HG03520 (cell line): ENCODE measurements around the gene TENM3.
A peak's percentile ranks its signal among the peaks of the same experiment; 100 is the strongest.
"Not testable (repeated sequence)": the region's sequence is repeated elsewhere in the genome, so short reads cannot be mapped to it uniquely, and the experiment has no call there.

ENCODE experiments used
- ATAC-seq: cut with Tn5 transposase; IDR thresholded peaks from one replicate; pipeline ENCODE4 v1.9.1; 2021; ENCODE audit warnings: mild to moderate bottlenecking, moderate library complexity; ENCODE audit not compliant: unreplicated experiment

Gene TENM3

DNA sequence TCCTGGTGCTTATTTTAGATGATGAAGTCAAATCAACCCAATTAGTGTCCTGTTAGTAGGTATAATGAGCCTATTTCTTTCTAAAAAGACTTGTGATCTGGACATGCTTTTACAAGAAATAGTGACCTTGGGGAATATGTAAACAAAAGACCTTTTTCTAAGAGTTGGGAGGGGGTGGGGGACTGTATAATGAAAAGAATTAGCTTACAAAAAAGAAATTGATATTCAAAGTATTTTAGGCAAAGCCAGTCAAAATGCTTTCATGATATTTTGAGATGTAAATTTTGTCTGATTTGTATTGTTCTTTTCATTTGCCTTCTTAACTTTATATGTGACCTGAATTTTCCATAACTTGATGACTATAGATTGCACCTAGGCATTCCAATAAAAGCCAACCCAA lies 559.4 kb downstream of the TENM3 start:
- ATAC-seq = no peak

DNA sequence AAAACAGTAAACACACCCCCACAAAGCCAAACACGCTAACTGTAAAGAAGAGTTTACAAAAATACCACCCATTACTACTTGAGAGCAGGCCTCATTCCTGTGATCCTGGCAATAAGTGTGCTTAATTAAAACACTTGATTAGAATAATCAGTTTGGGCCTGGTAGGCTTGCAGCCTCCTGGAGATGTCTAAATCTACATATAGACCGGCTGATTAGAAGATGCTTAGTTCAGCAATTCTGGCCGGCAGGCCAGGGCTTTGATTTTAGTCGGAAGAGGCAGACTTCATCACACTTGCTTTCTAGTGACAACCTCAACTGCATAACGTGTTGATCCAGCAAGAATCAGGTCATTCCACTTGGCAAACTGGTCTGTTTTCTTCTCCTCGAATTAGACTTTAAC lies 560.0 kb downstream of the TENM3 start:
- ATAC-seq = no peak

DNA sequence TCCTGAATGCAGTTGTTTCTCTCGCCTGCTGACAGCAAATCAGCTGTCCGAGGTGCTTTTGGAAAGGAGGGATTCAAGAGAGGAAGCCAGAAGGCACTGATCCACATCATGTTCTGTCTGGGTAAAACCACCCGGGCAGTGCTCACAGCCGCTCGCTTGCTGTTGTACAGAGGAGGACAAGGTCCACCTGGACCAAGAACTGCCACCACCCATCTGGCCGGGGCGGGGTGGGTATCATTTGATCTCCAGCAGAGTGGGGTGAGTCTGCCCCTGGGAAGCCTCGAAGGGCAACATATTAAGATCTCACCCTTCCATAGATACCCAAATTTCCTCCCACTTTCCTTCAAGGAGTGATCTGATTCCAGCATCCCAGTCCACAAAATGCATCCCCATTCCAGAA lies 560.9 kb downstream of the TENM3 start:
- ATAC-seq = no peak

- ATAC-seq = no peak
These were observed 562.1 kb downstream of the TENM3 start for GRCh38 chr4:182805321-182805720.

DNA sequence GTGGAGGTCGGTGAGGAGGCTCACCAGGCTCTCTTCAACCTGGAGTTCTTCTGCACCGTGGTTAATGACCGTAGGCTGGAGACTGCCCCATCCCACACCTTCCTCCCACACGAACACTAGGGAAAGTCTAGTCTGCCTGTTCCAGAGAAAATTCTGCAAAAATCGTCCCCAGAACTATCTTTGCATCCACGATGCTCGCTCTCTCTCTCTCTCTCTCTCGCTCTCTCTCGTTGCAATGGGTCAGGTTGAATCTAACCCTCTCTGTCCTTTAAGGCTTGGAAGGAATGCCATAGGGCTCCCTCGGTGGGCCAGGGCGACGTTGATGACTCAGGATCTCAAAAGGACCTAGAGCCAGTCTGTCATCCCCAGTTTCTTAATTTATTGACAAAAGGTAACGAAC lies 562.5 kb downstream of the TENM3 start:
- ATAC-seq = no peak

GRCh38 chr4:182806259-182807252 lies 563.4 kb downstream of the TENM3 start:
- peak; percentile 63 for ATAC-seq

DNA sequence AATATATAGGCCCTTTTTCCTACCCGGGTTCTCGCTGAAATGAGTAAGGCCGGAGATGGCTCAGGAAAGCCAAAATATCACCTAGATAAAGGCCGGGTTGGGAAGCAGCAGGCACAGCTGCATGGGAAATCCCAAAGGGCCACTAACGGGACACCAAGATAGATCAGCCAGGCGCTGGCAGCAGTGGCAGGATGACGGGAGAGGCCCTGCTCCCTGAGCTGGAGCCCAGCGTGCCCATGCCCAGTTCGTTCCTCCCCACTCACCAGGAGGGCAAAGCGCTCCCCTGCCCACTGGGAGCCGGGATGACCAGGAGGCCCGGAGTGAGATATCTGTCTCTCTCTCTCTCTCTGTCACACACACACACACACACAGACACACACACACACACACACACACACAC lies 564.1 kb downstream of the TENM3 start:
- no peak for ATAC-seq

GRCh38 chr4:182807767-182808548 lies 564.8 kb downstream of the TENM3 start:
- no peak for ATAC-seq

DNA sequence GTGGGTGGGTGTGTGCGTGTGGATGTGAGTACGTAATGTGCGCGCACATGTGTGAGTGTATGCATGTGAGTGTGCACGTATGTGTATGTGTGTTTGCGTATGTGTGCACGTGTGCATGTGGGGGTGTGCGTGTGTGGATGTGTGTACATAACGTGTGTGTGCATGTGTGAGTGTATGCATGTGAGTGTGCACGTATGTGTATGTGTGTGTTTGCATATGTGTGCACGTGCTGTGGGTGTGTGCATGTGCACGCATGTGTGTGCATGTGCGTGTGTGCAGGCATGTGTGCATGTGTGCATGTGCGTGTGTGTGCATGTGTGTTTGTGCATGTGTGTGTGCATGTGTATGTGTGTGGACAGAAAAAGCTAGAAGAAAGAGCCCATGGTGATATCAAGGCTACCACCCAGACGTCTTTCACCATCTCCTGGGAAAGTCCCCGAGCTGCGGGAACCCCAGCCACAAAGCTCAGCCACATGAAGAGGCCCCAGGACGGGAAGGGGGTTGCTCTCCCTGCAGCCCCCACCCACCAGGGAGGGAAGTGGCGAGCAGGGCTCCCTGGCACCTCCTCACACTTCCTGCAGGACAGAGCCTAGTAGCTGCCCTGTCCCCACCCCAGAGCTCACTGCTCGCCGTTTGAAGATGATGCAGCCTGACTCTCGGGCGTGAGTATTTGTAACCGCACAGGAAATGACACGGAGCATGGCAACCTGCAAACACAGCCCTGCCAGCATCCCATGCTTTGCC lies 565.6 kb downstream of the TENM3 start:
- peak; percentile 78 for ATAC-seq

DNA sequence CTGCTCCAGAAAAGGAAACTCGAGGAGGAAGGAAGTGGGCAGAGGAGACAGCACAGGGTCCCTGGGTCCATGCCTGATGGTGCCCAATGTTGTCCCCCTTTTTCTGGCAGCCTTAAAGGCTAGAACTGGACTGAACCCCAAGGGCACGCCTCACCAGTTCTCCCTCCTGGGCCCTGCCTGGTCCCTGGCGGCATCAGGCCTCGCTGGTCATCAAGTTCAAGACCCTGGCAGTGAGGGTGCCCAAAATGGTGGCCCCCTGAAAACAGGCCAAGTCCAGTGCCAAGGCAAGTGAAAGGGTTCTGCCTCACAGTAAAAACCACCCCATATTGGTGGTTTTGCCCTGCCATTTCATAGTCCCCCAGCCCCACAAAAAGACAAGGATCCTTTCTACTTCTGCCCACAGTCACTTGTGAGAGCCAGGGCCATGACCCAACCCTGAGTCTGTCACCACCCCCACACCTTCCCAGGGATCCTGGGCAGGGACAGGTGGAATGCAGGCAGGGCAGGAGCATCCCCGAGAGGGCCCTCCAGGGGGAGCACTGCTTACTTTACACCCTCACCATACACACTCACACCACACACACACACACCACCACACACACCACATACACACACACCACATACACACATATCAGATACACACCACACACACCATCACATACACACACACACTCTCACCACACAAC lies 566.4 kb downstream of the TENM3 start:
- peak; percentile 25 for ATAC-seq

- ATAC-seq = no peak
These were observed 567.0 kb downstream of the TENM3 start for GRCh38 chr4:182810103-182810615.

DNA sequence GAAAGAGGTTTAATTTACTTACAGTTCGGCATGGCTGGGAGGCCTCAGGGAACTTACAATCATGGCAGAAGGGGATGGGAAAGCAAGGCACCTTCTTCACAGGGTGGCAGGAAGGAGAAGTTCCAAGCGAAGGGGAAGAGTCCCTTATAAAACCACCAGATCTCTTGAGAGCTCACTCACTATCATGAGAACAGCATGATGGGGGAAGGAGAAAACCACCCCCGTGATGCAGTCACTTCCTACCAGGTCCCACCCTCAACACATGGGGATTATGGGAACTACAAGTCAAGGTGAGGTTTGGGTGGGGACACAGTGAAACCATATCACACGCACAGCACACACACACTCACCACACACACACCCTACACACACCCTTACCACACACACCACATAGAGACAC lies 569.7 kb downstream of the TENM3 start:
- no peak for ATAC-seq

GRCh38 chr4:182814065-182814464 lies 570.9 kb downstream of the TENM3 start:
- not testable (repeated sequence) for ATAC-seq

DNA sequence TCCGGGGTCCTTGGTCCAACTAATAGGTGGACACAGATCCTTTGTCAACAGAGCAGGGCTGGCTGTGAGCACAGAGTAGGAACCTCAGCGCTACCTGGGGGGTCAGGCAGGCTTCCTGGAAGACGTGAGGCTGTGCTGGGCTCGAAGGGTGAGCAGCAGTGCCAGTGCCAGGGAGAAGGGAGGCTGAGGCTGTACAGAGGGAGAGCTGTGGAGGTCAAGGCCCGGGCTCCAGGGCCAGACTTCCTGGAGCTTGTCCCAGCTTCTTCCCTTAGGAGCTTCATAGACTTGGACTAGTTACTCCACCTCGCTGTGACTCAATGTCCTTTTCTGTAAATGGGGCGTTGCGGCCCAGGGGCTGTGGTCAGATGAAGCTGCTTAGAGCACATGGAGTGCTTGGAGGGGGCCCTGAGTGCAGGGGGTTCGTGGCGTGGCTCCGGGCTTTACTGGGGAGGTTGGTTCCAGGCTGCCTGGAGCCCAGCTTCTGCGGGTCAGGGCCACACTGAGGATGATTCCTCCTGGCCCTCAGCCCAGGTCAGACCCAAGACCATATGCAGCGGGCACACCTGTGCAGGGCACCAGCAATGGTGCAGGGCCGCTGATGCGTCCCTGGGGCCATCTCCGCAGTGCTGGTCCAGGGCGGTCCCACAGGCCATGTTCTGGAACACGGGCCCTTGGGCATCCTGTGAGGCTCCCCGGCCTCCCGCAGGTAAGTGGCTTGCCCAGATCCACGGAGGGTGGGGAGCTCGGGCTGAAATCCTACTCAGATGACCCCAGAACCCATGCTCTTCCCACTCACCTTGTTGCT lies 575.9 kb downstream of the TENM3 start:
- ATAC-seq = no peak

GRCh38 chr4:182819751-182820150 lies 576.5 kb downstream of the TENM3 start:
- ATAC-seq = no peak

DNA sequence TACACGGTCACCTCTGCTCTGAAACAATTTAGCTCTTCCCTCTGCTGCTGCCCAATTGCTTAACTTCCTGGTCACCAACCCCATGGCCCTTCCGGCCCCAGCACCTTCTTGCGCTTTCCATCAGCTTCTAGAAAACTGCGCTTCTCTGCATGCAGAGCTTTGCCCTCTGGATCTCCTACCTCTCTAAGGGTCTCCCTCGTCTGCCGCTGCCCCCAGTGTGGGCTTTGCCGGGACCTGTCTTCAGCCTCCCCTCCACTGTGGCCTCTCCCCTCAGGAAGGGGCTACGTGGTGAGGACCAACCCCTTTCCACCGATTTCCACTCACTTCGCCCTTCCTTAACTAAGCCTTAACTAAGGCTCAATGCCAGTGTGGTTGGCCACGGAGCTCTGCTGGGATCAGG lies 579.4 kb downstream of the TENM3 start:
- ATAC-seq = no peak

DNA sequence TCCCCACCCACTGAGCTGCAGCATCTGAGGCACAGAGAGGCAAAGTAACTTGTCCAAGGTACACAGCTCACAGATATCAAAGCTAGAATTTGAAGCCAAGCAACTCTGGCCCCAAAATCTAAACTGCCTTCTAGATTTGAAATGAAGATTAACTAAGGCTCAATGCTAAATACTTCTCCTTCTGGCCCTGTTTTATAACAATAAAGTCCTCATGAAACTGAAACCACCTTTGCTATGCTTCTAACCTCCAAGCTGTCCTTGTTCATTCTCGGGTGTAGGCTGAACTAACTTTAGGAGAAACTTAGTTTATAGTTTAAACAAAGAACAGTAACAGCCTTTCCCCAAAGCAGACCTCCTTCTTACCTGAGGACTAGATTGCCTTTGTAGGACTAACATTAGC lies 580.4 kb downstream of the TENM3 start:
- peak; percentile 64 for ATAC-seq

DNA sequence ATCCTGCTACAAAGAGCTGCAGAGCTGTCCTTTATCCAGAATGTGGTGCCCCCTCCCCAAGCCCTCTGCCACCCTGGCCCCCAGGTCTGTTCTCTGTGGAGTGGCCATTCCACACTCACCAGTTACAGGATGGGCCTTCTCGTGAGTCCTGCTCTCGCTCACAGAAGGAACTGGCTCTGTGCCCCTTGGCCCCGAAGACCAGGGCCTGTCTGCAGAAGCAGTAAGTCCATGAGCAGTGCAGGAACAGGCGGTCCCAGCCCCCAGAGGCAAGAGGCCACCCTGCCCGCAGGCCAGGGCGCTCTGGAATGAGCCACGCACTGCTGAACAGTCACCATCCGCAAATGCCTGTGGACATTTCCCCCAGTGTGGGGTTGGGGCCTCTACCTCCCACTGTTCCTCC lies 581.8 kb downstream of the TENM3 start:
- ATAC-seq = no peak

DNA sequence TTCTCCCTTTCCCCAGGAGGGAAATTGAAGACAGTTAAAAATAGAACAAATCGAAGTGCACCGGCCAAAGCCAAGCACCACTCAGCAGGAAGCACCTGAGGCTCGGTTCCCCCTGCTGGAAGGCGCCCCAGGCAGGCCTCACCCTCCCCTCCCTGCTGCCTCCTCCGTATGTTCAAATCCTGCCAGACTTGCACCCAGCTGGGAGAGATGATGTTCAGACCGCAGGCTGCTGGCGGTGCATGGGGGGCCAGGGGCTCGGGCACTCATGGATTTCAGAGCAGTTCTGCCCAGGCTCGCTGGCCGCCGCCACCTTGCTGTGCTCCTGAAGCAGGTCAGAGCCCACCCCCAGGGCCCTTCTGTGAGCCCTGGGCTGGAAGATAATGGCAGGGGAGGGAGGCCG lies 582.6 kb downstream of the TENM3 start:
- no peak for ATAC-seq

DNA sequence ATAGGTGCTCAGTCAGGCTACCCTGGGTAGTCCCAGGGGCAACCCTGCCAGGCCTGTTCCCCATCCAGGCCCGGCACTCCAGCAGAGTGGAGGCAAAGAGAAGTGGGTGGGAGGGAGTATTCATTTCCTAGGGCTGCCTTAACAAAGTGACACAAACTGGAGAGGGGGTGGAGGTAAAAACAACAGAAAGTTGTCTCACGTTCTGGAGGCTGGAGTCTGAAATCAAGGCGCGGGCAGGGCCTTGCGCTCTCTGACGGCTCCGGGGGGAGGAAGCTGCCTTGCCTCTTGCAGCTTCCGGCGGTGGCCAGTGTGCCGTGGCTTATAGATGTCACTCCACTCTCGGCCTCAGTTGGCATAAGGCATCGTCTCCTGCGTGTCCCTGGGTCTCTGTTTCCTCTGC lies 583.2 kb downstream of the TENM3 start:
- ATAC-seq = peak; percentile 47
